Measurements from ENCODE around the gene SYNGR3. TPM values are rescaled to one million over a fixed set of nuclear protein-coding genes. Genes with fewer than 3 reads are reported as not detected.

The SYNGR3 gene
- total RNA-seq, 1 donor: 2.6 TPM

- H3K4me3 ChIP-seq (ENCODE audit: low read depth, low read length): no peak overlapping the region
- TF ChIP-seq CTCF (IDR thresholded peaks at IDR 0.05; ENCODE audit: insufficient read depth, low read depth, low read length): no peak
- DNase-seq (ENCODE audit: low read depth): no peak
These were observed 45.1 kb upstream of the SYNGR3 start for GRCh38 chr16:1944612-1945199.

GRCh38 chr16:1945559-1946391, 44.0 kb upstream of the SYNGR3 start:
- H3K4me3 ChIP-seq (ENCODE audit: low read depth, low read length): no peak overlapping the region
- DNase-seq (ENCODE audit: low read depth): no peak
- TF ChIP-seq CTCF (IDR thresholded peaks at IDR 0.05; ENCODE audit: insufficient read depth, low read depth, low read length): no peak

- H3K4me3 ChIP-seq (ENCODE audit: low read depth, low read length): no peak overlapping the region
- no peak for TF ChIP-seq CTCF (IDR thresholded peaks at IDR 0.05; ENCODE audit: insufficient read depth, low read depth, low read length)
- no peak for DNase-seq (ENCODE audit: low read depth)
These were observed 43.0 kb upstream of the SYNGR3 start for GRCh38 chr16:1946495-1947368.

GRCh38 chr16:1947369-1947670, 42.5 kb upstream of the SYNGR3 start:
- TF ChIP-seq CTCF (IDR thresholded peaks at IDR 0.05; ENCODE audit: insufficient read depth, low read depth, low read length): no peak
- DNase-seq (ENCODE audit: low read depth): no peak

GRCh38 chr16:1949507-1949906, 40.3 kb upstream of the SYNGR3 start:
- DNase-seq (ENCODE audit: low read depth): no peak
- no peak overlapping the region for H3K4me3 ChIP-seq (ENCODE audit: low read depth, low read length)
- no peak for TF ChIP-seq CTCF (IDR thresholded peaks at IDR 0.05; ENCODE audit: insufficient read depth, low read depth, low read length)

More at GRCh38 chr16:1947369-1947670, 42.5 kb upstream of the SYNGR3 start:
- no peak overlapping the region for H3K4me3 ChIP-seq (ENCODE audit: low read depth, low read length)

GRCh38 chr16:1950047-1950446, 39.7 kb upstream of the SYNGR3 start:
- no peak for TF ChIP-seq CTCF (IDR thresholded peaks at IDR 0.05; ENCODE audit: insufficient read depth, low read depth, low read length)
- no peak for DNase-seq (ENCODE audit: low read depth)

More at GRCh38 chr16:1950047-1950446, 39.7 kb upstream of the SYNGR3 start:
- H3K4me3 ChIP-seq (ENCODE audit: low read depth, low read length): no peak overlapping the region

Data from fibroblast of villous mesenchyme (primary cell).